Activated effector memory CD4-positive, alpha-beta T cell treated with anti-CD3 and anti-CD28 coated beads, Interleukin-2, amount 50 U/mL, for 16 hours (primary cell): Measurements from ENCODE around the gene ALG11.
"Not testable (repeated sequence)": the region's sequence is repeated elsewhere in the genome, so short reads cannot be mapped to it uniquely, and the experiment has no call there.

Experiments
- DNase-seq: peaks from one replicate; pipeline ENCODE4 v3.0.0-alpha.2; 2020

ALG11 gene

GRCh38 chr13:52030401-52030800, 18.2 kb downstream of the ALG11 start:
- DNase-seq: not testable (repeated sequence)

GRCh38 chr13:52033039-52033438, 20.8 kb downstream of the ALG11 start:
- DNase-seq: no peak

DNA sequence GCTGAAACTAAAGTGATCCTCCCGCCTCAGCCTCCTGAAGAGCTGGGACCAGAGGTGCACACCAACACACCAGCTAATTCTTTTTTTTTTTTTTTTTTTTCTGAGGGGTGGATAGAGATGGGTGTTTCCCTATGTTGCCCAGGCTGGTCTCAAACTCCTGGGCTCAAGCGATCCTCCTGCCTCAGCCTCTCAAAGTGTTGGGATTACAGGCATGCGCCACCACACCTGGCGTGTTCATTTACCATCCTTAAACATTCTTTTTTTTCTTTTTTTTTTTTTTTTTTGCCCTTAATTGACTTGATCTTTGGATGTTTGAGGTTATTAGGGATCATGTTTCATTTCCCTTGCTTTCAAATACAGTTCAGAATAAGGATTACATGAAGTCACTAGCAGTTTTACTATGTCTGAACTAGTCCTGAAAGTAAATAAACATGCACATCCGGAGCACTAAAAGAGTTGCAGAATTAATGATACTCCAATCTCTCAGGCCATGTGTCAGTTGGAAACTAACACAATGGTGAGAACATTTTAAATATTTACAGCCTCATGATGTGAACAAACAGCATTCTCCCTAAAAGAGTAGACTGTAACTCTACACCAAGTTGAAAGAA, 22.5 kb downstream of the ALG11 start:
- no peak for DNase-seq

GRCh38 chr13:52036037-52036436, 23.8 kb downstream of the ALG11 start:
- no peak for DNase-seq

GRCh38 chr13:52043675-52044074, 31.5 kb downstream of the ALG11 start:
- no peak for DNase-seq

DNA sequence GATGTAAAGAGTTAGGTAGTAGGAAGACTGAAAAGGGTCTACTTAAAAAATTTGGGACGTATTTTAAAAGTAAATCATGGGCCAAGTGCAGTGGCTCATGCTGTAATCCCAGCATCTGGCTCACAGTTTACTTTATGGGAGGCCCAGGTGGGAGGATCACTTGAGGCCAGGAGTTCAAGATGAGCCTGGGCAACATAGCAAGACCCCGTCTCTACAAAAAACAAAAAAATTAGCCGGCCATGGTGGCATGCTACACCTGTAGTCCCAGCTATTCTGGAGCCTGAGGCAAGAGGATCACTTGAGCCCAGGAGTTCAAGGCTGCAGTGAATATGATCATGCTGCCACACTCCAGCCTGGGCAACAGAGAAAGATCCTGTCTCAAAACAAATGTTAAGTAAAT, 35.3 kb downstream of the ALG11 start:
- DNase-seq: no peak

GRCh38 chr13:52048516-52048915, 36.3 kb downstream of the ALG11 start:
- no peak for DNase-seq

GRCh38 chr13:52051400-52051799, 39.2 kb downstream of the ALG11 start:
- no peak for DNase-seq

- DNase-seq: no peak
Observed at GRCh38 chr13:52053460-52053859, 41.3 kb downstream of the ALG11 start.

GRCh38 chr13:52061064-52061463, 48.9 kb downstream of the ALG11 start:
- not testable (repeated sequence) for DNase-seq

DNA sequence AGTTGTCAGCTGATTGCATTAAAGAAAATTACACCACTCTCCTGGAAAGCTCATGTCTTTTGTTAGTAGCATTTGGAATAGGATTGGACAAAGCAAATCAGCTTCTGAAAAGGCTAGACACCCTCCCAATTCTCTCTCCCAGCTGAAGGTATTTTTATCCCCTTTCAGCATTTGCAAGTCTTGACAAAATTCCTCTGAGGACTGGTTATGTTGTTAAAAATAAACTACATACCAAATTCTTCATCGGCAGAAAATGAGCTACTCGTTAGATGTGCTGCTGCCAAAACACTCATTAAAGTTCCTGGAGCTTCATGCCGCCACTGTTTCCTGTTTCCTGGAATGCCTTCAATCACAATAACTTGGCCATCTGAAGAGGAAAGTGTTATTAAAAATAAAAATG, 49.4 kb downstream of the ALG11 start:
- DNase-seq: no peak

DNA sequence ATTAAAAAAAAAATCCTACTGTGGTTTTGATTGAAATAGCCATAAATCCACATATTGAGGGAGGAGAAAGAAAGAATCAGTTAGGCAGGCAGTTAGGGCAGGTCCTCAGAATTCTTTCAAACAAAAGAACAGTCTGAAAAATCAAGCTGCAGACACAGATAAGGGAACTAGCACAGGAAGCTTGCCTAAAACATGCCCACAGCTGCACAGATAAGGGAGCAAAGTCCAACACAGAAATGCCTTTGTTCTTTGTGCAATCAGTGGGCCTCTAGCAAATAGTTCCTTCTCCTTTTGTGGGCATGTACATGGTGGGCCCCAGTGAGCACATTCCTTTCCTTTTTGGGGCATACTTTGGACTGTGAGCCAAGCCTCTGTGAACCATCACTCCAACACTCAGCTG, 55.0 kb downstream of the ALG11 start:
- no peak for DNase-seq

DNA sequence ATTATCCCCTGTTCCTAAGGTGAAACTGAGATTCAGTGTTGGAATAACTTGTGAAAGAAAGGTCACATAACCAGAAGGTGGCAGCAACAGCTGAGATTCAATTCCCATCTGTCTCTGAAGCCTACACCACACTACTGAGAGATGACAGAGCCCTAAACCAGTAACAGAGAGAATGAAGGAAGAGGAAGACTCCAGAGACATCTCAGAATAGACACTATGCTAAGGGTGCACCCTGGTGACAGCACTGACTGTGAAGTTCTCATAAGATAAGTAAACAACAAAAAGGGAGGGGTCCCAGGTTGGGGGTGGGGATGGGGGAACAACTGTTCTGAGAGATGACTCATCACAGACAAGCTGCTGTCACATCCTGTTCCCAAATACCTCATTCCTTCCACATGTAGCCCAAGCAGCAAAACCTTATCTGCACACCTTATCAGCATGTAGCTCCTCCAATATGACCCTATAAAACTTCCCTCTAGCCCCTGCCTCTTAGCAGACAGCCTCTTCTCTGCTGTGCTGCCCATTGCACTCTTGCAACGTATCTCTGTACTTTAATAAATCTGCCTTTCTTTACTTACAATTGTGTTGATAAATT, 58.8 kb downstream of the ALG11 start:
- DNase-seq: no peak
